Activated CD4-positive, alpha-beta T cell treated with anti-CD3 and anti-CD28 coated beads for 36 hours (primary cell): ENCODE measurements around the gene BRIP1. TPM values are rescaled to one million over a fixed set of nuclear protein-coding genes. Genes with fewer than 3 reads are reported as not detected.
"Not testable (repeated sequence)": the region's sequence is repeated elsewhere in the genome, so short reads cannot be mapped to it uniquely, and the experiment has no call there.

ENCODE experiments used
- ATAC-seq: fragments of 200-7000 bp; cut with Tn5 transposase; one replicate; pipeline ENCODE4 v1.10.0; 2021; ENCODE audit warnings: mild to moderate bottlenecking, moderate library complexity
- CTCF ChIA-PET: fragments of 350-600 bp; sonication (Branson Sonifier 250); formaldehyde crosslinking; loops from one replicate; lab custom pipeline; 2021; ENCODE audit warnings: antibody characterized with exemption; lab: Charles Lee
- POLR2A ChIA-PET: fragments of 350-600 bp; sonication (Branson Sonifier 250); formaldehyde crosslinking; loops from one replicate; lab custom pipeline; 2021; ENCODE audit warnings: antibody characterized with exemption, inconsistent platforms; lab: Charles Lee
- DNase-seq: peaks from one replicate; pipeline ENCODE4 v3.0.0-alpha.2; 2020
- H3K27ac Mint-ChIP-seq: one replicate; pipeline ENCODE4 v1.8.0; 2021; ENCODE audit warnings: mixed read lengths
- H3K27me3 Mint-ChIP-seq: one replicate; pipeline ENCODE4 v1.8.0; 2021; ENCODE audit warnings: mixed read lengths
- H3K36me3 Mint-ChIP-seq: one replicate; pipeline ENCODE4 v1.8.0; 2021; ENCODE audit warnings: low read depth, mixed read lengths
- H3K4me1 Mint-ChIP-seq: one replicate; pipeline ENCODE4 v1.8.0; 2021; ENCODE audit warnings: mixed read lengths
- H3K4me3 Mint-ChIP-seq: one replicate; pipeline ENCODE4 v1.8.0; 2021; ENCODE audit warnings: mild to moderate bottlenecking, moderate library complexity, mixed read lengths
- H3K9me3 Mint-ChIP-seq: one replicate; pipeline ENCODE4 v1.8.0; 2021; ENCODE audit warnings: low read depth, mixed read lengths
- intact Hi-C, 2 experiments: fragments of 100-400 bp; cut with DNase I in 1 of 2; cut with micrococcal nuclease in 1 of 2; formaldehyde crosslinking; loops; one replicate each; pipeline versions ENCODE4 v1.14.2 to v1.15.1; 2022 to 2024; cut with DNase I, micrococcal nuclease
- total RNA-seq, 2 experiments: library from RNA; stranded (reverse); gene quantifications; one replicate each; pipeline ENCODE4 v1.2.3, GENCODE V29; 2021

The BRIP1 gene
- total RNA-seq, 2 experiments from 2014 or later, result 15.4 to 16.2 TPM

- no peaks in the 10 kb centered on the region for H3K9me3 Mint-ChIP-seq
- H3K4me1 Mint-ChIP-seq, result peaks cover 26% of the 10 kb centered on the region
- H3K4me3 Mint-ChIP-seq, result peak overlapping the region; percentile 96
- intact Hi-C loops, result loop anchor here (1.0 to 2.0 kb wide), 5 partner anchors 63 to 246 kb away; partner anchors contain the start of genes INTS2 (in 2 of the 2) and MED13 (in 1 of the 2)
- POLR2A ChIA-PET, result interaction anchor here (0.6 to 2.2 kb wide), 4 partner anchors 12 to 426 kb away, joined by 3 to 9 read pairs (median 5); no protein-coding TSS in a partner anchor
- H3K27ac Mint-ChIP-seq, result peak overlapping the region; percentile 91
- DNase-seq, result no peak
- H3K27me3 Mint-ChIP-seq, result no peaks in the 10 kb centered on the region
- peak; percentile 10 for ATAC-seq
- CTCF ChIA-PET, result interaction anchor here (0.6 to 2.6 kb wide), 4 partner anchors 13 to 246 kb away, joined by 3 to 12 read pairs (median 5); no protein-coding TSS in a partner anchor
- peaks cover 12% of the 10 kb centered on the region for H3K36me3 Mint-ChIP-seq
These were observed 436 bp upstream of the BRIP1 start for GRCh38 chr17:61863801-61864126.

GRCh38 chr17:61862105-61862574 is 1.2 kb downstream of the BRIP1 start:
- ChIA-PET POLR2A (interaction anchor here (0.6 to 2.2 kb wide), 2 partner anchors 87 to 204 kb away, joined by 3 to 6 read pairs; no protein-coding TSS in a partner anchor), CTCF (interaction anchor here (0.5 to 2.6 kb wide), 5 partner anchors 8 to 717 kb away, joined by 3 to 12 read pairs (median 5); no protein-coding TSS in a partner anchor)
- ATAC-seq (no peak), DNase-seq (no peak)
- Mint-ChIP-seq H3K27ac (peak overlapping the region; percentile 91), H3K9me3 (no peaks in the 10 kb centered on the region), H3K27me3 (no peaks in the 10 kb centered on the region), H3K4me1 (peaks cover 26% of the 10 kb centered on the region), H3K4me3 (peak overlapping the region; percentile 96), H3K36me3 (peaks cover 15% of the 10 kb centered on the region)
- intact Hi-C loops, result loop anchor here in 1 of 2 experiments (2.0 kb wide), 2 partner anchors 65 to 203 kb away; partner anchors contain the start of genes INTS2 and MED13

- Mint-ChIP-seq H3K4me1 (peaks cover 26% of the 10 kb centered on the region), H3K36me3 (peaks cover 19% of the 10 kb centered on the region)
- H3K9me3 Mint-ChIP-seq, DNase-seq, H3K27me3 Mint-ChIP-seq, H3K4me3 Mint-ChIP-seq, intact Hi-C loops, POLR2A ChIA-PET, ATAC-seq, H3K27ac Mint-ChIP-seq: not testable (repeated sequence)
- CTCF ChIA-PET, result interaction anchor here (0.6 to 1.0 kb wide), 2 partner anchors 24 to 619 kb away, joined by 3 read pairs; no protein-coding TSS in a partner anchor
These were observed 2.9 kb downstream of the BRIP1 start for GRCh38 chr17:61860397-61860796.

- DNase-seq (no peak), ATAC-seq (no peak)
- H3K27me3 Mint-ChIP-seq, result no peaks in the 10 kb centered on the region
- H3K4me1 Mint-ChIP-seq, result no peaks in the 10 kb centered on the region
- intact Hi-C loops, result no loop called here
- no peak overlapping the region for H3K4me3 Mint-ChIP-seq
- ChIA-PET CTCF (no interaction called here), POLR2A (interaction anchor here (0.6 kb wide), 1 partner anchor 473 kb away, joined by 4 read pairs; no protein-coding TSS in a partner anchor)
- peaks cover 38% of the 10 kb centered on the region for H3K36me3 Mint-ChIP-seq
- H3K27ac Mint-ChIP-seq, result no peak overlapping the region
- H3K9me3 Mint-ChIP-seq, result no peaks in the 10 kb centered on the region
These were observed 7.3 kb downstream of the BRIP1 start for GRCh38 chr17:61856035-61856434.

- Mint-ChIP-seq H3K27ac (no peak overlapping the region), H3K4me3 (no peak overlapping the region), H3K36me3 (peaks cover 35% of the 10 kb centered on the region), H3K9me3 (no peaks in the 10 kb centered on the region), H3K4me1 (no peaks in the 10 kb centered on the region), H3K27me3 (no peaks in the 10 kb centered on the region)
- intact Hi-C loops, result no loop called here
- no peak for ATAC-seq
- POLR2A ChIA-PET, result no interaction called here
- DNase-seq, result no peak
- CTCF ChIA-PET, result no interaction called here
These were observed 10.5 kb downstream of the BRIP1 start for GRCh38 chr17:61852857-61853256.

GRCh38 chr17:61849674-61850073 is 13.7 kb downstream of the BRIP1 start:
- Mint-ChIP-seq H3K4me1 (no peaks in the 10 kb centered on the region), H3K4me3 (no peak overlapping the region), H3K27ac (no peak overlapping the region), H3K27me3 (no peaks in the 10 kb centered on the region), H3K9me3 (no peaks in the 10 kb centered on the region), H3K36me3 (peaks cover 32% of the 10 kb centered on the region)
- intact Hi-C loops, result no loop called here
- CTCF ChIA-PET, result interaction anchor here (0.7 to 1.5 kb wide), 3 partner anchors 10 to 629 kb away, joined by 3 to 6 read pairs (median 3); no protein-coding TSS in a partner anchor
- POLR2A ChIA-PET, result no interaction called here
- ATAC-seq (no peak), DNase-seq (no peak)

GRCh38 chr17:61848896-61849295 is 14.4 kb downstream of the BRIP1 start:
- Mint-ChIP-seq H3K4me3 (no peak overlapping the region), H3K36me3 (peaks cover 30% of the 10 kb centered on the region), H3K27ac (no peak overlapping the region), H3K9me3 (no peaks in the 10 kb centered on the region), H3K4me1 (no peaks in the 10 kb centered on the region), H3K27me3 (no peaks in the 10 kb centered on the region)
- no peak for DNase-seq
- ATAC-seq, result no peak
- POLR2A ChIA-PET, result no interaction called here
- intact Hi-C loops, result no loop called here
- CTCF ChIA-PET, result interaction anchor here (0.9 to 1.5 kb wide), 2 partner anchors 9 to 14 kb away, joined by 3 read pairs; no protein-coding TSS in a partner anchor

GRCh38 chr17:61848247-61848646 is 15.1 kb downstream of the BRIP1 start:
- H3K4me1 Mint-ChIP-seq, result no peaks in the 10 kb centered on the region
- peaks cover 27% of the 10 kb centered on the region for H3K36me3 Mint-ChIP-seq
- intact Hi-C loops, result no loop called here
- no peaks in the 10 kb centered on the region for H3K27me3 Mint-ChIP-seq
- DNase-seq, result no peak
- no peak for ATAC-seq
- ChIA-PET POLR2A (interaction anchor here (0.7 kb wide), 1 partner anchor 238 kb away, joined by 5 read pairs; no protein-coding TSS in a partner anchor), CTCF (no interaction called here)
- H3K9me3 Mint-ChIP-seq, result no peaks in the 10 kb centered on the region
- no peak overlapping the region for H3K4me3 Mint-ChIP-seq
- no peak overlapping the region for H3K27ac Mint-ChIP-seq

- CTCF ChIA-PET, result no interaction called here
- ATAC-seq (no peak), DNase-seq (no peak)
- Mint-ChIP-seq H3K27ac (no peak overlapping the region), H3K9me3 (no peaks in the 10 kb centered on the region), H3K4me1 (no peaks in the 10 kb centered on the region), H3K36me3 (peaks cover 27% of the 10 kb centered on the region), H3K4me3 (no peak overlapping the region), H3K27me3 (no peaks in the 10 kb centered on the region)
- intact Hi-C loops, result no loop called here
- POLR2A ChIA-PET, result interaction anchor here (0.7 kb wide), 1 partner anchor 238 kb away, joined by 5 read pairs; no protein-coding TSS in a partner anchor
These were observed 15.7 kb downstream of the BRIP1 start for GRCh38 chr17:61847659-61848058.

- DNase-seq (no peak), ATAC-seq (no peak)
- intact Hi-C loops, result no loop called here
- Mint-ChIP-seq H3K27me3 (no peaks in the 10 kb centered on the region), H3K4me3 (no peak overlapping the region), H3K36me3 (peaks cover 21% of the 10 kb centered on the region), H3K9me3 (no peaks in the 10 kb centered on the region), H3K4me1 (no peaks in the 10 kb centered on the region), H3K27ac (no peak overlapping the region)
- ChIA-PET POLR2A (no interaction called here), CTCF (no interaction called here)
These were observed 16.5 kb downstream of the BRIP1 start for GRCh38 chr17:61846761-61847375.

- no peaks in the 10 kb centered on the region for H3K9me3 Mint-ChIP-seq
- H3K36me3 Mint-ChIP-seq, result peaks cover 21% of the 10 kb centered on the region
- DNase-seq (no peak), ATAC-seq (no peak)
- no peak overlapping the region for H3K27ac Mint-ChIP-seq
- ChIA-PET CTCF (no interaction called here), POLR2A (no interaction called here)
- H3K4me3 Mint-ChIP-seq, result no peak overlapping the region
- intact Hi-C loops, result no loop called here
- no peaks in the 10 kb centered on the region for H3K27me3 Mint-ChIP-seq
- no peaks in the 10 kb centered on the region for H3K4me1 Mint-ChIP-seq
These were observed 17.2 kb downstream of the BRIP1 start for GRCh38 chr17:61846088-61846487.

GRCh38 chr17:61843435-61843834 is 19.9 kb downstream of the BRIP1 start:
- no peak overlapping the region for H3K4me3 Mint-ChIP-seq
- H3K9me3 Mint-ChIP-seq, result no peaks in the 10 kb centered on the region
- no peak overlapping the region for H3K27ac Mint-ChIP-seq
- H3K36me3 Mint-ChIP-seq, result peaks cover 21% of the 10 kb centered on the region
- ChIA-PET CTCF (no interaction called here), POLR2A (no interaction called here)
- intact Hi-C loops, result no loop called here
- no peak for ATAC-seq
- H3K27me3 Mint-ChIP-seq, result no peaks in the 10 kb centered on the region
- H3K4me1 Mint-ChIP-seq, result no peaks in the 10 kb centered on the region
- DNase-seq, result no peak
